Measurements from ENCODE around the gene PLD1.
"Not testable (repeated sequence)": the region's sequence is repeated elsewhere in the genome, so short reads cannot be mapped to it uniquely, and the experiment has no call there.

The PLD1 gene, protein sequence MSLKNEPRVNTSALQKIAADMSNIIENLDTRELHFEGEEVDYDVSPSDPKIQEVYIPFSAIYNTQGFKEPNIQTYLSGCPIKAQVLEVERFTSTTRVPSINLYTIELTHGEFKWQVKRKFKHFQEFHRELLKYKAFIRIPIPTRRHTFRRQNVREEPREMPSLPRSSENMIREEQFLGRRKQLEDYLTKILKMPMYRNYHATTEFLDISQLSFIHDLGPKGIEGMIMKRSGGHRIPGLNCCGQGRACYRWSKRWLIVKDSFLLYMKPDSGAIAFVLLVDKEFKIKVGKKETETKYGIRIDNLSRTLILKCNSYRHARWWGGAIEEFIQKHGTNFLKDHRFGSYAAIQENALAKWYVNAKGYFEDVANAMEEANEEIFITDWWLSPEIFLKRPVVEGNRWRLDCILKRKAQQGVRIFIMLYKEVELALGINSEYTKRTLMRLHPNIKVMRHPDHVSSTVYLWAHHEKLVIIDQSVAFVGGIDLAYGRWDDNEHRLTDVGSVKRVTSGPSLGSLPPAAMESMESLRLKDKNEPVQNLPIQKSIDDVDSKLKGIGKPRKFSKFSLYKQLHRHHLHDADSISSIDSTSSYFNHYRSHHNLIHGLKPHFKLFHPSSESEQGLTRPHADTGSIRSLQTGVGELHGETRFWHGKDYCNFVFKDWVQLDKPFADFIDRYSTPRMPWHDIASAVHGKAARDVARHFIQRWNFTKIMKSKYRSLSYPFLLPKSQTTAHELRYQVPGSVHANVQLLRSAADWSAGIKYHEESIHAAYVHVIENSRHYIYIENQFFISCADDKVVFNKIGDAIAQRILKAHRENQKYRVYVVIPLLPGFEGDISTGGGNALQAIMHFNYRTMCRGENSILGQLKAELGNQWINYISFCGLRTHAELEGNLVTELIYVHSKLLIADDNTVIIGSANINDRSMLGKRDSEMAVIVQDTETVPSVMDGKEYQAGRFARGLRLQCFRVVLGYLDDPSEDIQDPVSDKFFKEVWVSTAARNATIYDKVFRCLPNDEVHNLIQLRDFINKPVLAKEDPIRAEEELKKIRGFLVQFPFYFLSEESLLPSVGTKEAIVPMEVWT
- 0.78 to 6.5 reads per million in 2 experiments for total RNA-seq

DNA sequence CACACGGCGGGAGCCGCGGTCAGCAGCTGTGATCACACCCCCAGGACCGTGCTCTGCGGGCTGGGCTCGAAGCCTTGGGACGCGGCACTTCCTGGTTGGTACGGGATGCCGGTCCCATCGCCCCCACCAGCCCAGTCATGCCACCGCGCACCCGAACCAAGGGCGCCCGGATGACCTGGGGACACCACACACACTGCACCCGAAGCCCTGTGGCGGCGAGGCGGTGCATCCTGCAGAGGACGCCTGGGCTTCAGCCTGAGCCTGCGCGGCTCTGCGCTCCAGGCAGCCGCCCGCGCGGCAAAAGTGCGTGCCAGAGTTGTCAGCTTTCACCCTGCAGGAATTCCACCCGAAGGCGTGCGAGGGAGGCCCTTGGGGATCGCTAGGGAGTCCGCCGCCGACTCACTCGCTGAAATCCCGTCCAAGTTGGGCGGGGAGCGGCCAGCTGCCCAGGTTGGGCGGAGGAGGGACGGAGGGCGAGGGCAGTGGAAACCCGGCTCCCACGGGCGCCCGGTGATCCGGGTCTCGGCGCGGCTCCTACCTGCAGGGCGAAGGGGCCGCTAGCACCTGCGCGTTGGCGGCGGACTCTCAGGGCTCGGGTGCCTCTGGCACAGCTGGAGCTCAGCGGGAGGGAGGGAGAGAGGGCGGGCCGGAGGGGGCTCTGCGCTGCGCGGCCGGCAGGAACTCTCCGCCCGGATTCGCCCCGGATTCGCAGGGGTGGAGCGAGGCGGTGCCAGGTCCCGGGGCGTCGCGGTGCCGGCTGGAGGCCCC, at the start of gene PLD1:
Gene PLD1 (minus strand): TSS at position 623 of the 768 bp plus-strand sequence. CDS start 72,432 bp downstream, outside the sequence.
- DNase-seq (ENCODE audit: low read depth), result no peak

DNA sequence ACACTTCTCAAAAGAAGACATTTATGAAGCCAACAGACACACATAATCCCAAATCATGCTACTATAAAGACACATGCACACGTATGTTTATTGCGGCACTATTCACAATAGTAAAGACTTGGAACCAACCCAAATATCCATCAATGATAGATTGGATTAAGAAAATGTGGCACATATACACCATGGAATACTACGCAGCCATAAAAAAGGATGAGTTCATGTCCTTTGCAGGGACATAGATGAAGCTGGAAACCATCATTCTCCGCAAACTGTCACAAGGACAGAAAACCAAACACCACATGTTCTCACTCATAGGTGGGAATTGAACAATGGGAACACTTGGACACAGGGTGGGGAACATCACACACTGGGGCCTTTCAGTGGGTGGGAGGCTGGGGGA, 48.5 kb upstream of the PLD1 start:
- DNase-seq (ENCODE audit: low read depth), result not testable (repeated sequence)

GRCh38 chr3:171854649-171855305, 44.5 kb upstream of the PLD1 start:
- no peak for DNase-seq (ENCODE audit: low read depth)

GRCh38 chr3:171851660-171852058, 41.4 kb upstream of the PLD1 start:
- no peak for DNase-seq (ENCODE audit: low read depth)

- DNase-seq (ENCODE audit: low read depth), result no peak
Observed at GRCh38 chr3:171850960-171851659, 40.8 kb upstream of the PLD1 start.

DNA sequence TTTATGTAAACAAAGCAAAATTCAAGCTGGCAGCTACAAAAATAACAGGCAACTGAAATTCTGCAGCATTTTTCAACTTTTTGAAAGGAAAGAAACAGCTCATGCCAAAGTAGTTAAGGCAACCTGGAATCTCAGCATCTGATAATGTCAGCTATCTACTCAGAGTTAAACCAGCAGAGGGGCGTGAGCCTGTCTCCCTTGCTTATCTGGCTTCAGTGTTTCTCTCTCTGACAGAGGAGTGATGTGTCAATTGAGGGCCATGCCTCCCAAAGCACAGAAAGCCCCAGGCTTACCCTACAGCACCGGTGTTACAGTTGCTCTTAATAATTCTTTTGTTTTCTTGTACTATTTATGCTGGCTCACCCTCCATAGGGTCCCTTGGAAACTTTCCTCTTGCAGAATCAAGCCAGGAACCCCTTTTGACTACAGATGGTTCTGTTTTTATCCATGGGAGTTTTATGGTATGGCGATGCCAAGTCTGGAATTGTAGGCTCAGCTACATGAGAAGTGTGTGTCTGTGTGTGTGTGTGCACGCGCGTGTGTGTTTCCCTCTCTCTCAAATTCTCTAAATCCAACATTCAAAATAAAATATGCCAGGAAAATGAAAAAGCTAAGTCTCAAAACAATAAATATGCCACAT, 40.2 kb upstream of the PLD1 start:
- no peak for DNase-seq (ENCODE audit: low read depth)

GRCh38 chr3:171849617-171850319, 39.5 kb upstream of the PLD1 start:
- DNase-seq (ENCODE audit: low read depth), result no peak

- no peak for DNase-seq (ENCODE audit: low read depth)
Observed at GRCh38 chr3:171847595-171848259, 37.4 kb upstream of the PLD1 start.

DNA sequence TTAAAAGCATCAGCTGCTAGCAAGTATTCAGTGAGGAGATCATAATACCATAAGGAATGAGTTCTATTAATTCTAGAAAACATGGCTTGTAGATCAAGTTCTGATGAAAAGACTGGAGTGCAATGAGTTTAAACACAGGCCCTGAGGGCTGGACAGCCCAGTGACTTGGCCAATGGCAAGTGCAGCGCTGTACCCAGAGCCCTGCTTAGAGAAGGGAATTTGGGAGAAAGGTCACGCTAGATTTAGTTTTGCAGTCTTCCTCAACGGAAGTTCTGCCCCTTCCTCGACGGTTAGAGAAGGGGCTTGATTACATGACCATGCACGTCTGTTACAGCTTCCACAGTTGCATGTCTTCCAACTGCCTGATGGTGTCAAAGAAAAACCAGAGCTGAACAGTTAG, 36.9 kb upstream of the PLD1 start:
- DNase-seq (ENCODE audit: low read depth), result no peak

- no peak for DNase-seq (ENCODE audit: low read depth)
Observed at GRCh38 chr3:171846597-171846996, 36.3 kb upstream of the PLD1 start.

DNA sequence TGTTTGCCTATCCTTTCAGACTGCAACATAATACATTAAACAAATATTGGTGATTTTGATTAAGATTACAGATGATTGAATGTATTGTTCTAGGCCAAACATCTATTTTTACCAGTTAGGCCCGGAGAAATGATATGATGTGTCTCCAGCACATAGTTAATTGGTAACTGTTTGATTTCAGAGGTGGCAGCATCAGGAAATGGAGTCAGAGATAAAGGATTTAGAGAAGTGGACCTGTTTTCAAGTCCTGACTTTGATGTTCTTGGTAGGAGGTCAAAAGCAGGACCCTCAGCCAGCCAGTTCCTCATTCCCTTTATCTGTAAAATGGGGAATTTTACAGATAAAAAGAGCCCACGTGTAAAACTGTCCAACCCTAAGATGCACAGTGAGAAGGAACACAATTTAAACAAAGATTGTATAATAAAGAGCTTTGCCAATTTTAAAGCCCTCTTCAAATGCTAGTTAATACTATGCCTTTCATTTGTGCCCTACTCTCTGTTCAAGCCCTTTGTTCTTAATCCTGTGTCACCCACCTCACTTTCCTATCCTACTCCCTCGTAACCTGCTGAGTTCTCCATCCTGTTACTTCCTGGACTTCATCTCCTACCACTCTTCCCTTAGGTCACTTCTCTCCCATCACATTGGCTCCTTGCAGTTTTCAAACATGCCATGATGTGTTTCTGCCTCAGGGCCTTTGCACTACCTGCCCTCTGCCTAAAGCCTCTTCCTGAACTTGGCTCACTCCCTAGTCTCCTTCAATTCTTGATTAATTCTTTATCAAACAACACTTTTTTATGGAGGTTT, 35.4 kb upstream of the PLD1 start:
- no peak for DNase-seq (ENCODE audit: low read depth)

DNA sequence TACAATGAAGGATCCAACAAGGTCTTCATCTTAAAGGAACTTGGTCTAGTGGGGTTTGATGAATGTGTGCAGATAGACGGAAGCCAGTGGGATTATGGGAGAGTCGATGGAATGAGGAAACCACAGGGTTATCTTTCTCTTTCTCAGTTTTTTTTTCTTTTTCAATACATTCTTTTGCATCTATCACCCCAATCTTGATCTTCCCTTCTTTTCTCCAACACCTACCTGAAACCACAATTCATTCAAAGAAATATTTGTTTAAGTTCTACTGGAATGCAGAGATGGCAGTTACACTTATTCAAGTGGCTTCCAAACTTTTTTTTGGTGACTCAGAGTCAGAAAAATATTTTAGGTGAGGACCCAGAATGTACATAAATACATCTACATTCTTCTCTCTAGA, 34.6 kb upstream of the PLD1 start:
- no peak for DNase-seq (ENCODE audit: low read depth)

- no peak for DNase-seq (ENCODE audit: low read depth)
Observed at GRCh38 chr3:171842864-171843518, 32.7 kb upstream of the PLD1 start, which contains the start of gene TMEM212. TSS of gene TMEM212 (plus strand) at chr3:171843349. CDS start at chr3:171843384, 35 bp downstream.

DNA sequence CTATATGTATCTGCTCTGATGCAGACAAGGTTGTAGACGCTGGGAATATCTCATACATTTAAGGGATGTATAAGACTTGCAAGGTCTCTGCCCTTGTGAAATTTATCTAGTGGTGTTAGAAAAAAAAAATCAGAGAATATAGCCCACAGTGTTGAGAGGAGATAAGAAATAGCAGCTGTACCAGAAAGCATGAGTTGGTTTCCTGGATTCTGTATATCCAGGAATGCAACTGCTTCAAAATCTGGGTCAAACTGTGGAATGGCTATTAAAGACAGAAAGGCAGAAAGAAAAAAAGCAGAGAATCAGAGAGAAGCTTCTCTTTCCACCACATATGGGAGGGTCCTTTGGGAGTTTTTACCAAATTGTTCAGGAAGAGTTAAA, 31.3 kb upstream of the PLD1 start:
- DNase-seq (ENCODE audit: low read depth), result no peak

DNA sequence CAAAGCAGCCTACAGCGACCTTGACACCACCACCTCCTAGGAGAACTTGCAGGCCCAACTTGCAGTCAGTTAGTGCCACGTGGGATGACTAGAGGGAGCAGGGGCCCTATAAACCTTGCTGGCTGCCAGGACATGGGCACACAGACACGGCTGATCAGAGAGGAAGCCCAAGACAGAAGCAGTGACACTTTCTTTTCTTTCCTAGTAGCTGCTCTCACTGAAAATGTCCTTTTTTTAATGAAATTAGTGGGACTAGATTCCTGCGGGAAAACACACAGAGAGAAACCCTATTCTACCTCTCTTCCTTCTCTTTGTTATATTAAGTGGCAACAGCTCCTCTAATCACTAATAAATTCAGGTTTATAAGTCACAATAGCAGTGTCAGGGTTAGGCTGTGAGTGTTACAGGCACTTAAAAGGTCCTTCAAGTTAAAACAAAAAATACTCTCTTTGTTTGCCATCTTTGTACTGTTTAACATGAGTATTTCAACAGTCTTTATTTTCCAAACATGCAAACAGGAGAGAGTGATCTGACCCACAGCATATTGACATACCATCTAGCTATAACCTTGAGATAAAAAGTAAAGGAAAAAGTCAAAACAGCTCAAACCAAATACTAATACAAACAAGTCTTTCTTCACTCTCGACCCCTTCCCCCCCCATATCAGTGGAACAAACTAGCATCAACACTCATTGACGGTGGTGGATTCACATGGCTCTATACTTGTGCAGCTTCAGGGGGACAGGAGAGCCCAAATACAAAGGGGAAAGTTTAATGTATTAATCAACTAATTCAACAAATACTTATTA, 30.7 kb upstream of the PLD1 start:
- DNase-seq (ENCODE audit: low read depth), result no peak

DNA sequence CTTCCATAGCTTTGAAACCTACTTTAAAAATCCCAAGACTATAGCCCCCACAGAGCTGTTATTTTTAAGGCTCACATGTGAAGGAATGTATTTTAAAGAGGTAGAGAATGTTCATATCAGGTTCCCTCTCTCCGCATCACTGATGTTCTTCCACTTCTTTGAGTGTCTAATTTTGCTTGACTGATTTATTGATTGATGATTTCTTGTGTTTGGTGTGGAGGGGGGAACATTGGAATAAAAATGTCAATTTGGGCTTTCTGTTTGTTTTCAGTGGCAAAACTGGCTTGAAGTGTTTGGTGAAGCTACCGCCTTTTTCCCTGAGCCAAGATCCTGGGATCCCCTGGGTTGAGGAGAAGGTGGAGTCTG, 30.1 kb upstream of the PLD1 start:
- DNase-seq (ENCODE audit: low read depth), result no peak

GRCh38 chr3:171839270-171839669, 29.0 kb upstream of the PLD1 start:
- DNase-seq (ENCODE audit: low read depth), result no peak

Data from T follicular helper cell (primary cell).